ENCODE measurements around the gene PARVB.
"Not testable (repeated sequence)": the region's sequence is repeated elsewhere in the genome, so short reads cannot be mapped to it uniquely, and the experiment has no call there.

The PARVB gene

DNA sequence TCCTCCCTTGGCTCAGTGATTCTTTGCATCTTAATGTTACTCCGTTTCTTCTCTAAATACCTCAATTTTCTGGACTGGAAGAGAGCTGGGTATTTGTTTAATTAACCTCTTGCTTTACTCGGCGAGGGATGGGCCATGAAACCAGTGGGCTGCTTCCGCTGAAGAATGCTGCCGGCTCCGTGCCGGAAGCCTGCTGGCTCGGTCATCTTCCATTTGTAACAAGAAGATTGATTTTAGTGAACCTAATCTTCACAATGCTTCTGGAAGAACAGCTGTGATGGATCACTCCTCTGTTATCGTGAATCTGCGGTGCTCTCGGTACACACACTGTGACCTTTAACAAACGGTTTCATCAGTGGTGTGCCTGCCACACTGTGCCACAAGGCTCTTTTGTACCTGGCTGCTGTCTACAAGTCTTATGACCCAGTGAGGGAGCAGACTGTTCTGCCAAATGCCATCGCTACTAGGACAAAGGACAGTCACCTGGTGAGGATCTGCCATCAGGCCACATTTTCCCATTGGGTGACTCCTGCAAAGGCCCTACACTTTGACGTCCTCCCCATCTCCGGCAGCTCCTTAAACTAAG, 25.3 kb upstream of the PARVB start:
- DNase-seq: no peak

DNA sequence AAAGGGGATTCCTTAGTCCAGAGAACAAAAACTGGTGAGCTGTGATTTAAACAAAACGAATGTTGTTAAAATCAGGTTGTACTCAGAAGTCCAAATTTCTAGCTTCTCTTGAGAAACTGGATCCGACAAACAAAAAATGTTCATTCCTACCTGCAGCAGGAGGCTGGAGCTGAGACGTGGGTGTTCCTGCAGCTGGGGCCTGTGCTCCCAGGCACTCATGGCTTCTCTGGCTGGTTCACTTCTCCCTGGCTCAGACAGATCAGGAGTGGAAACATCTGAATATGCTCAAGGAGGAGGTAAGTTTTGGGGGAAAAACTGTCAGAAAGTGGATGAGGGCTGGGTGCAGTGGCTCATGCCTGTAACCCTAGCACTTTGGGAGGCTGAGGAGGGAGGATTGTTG, 24.7 kb upstream of the PARVB start:
- no peak for DNase-seq

DNA sequence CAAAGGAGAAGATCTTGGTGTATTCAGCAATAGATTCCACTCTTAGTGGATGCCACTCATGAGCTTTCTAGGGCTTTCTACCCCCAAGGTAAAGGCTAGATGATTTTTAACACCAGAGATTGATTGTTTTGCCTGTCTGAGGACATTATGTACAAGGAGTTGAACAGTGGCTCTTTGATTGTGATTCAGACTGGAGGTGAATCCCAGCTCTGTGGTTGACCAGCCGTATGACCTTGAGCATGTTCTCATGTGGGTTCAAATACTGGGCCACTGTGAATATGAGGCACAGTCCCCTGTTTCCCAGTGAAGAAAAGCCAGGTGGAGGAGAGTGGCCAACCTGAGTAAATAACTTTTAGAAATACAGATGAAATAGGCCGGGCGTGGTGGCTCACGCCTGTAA, 24.0 kb upstream of the PARVB start:
- DNase-seq: no peak

DNA sequence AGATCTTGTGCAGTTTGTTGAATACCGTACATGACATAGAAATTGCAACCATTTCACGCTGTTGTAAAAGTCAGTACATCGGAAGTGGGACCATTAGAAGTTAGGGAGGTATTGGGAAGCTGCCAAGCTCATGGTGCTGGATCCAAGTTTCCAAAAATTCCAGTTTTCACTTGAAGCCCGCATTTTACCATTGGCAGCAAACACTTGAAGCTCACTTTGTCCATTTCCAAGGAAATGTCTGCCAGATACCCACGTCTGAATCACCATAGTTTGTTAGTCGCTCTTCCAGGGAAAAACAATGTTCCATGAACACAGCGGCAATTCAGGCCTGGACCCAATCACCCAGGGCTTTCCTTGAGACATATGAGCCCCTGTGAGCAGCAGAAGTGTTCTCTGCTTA, 22.6 kb upstream of the PARVB start:
- no peak for DNase-seq

DNA sequence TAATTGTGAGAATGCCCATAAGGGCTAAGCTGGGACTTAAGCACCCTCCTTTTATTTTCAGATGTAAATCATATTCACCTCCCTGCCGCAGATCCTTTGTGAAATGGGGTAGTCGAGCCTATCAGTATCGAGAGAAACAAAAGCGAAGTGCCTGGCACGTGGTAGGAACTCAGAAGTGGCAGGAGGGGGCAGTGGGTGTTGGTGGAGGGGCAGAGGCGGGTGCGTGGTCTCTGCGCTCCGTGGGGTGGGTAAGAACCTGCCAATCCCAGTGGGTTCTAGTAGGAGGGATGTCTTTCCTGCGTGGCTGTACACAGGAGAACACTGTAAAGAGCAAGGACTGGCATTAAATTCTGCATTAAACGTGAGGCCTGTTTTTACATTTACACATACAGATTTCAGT, 21.8 kb upstream of the PARVB start:
- DNase-seq: no peak

DNA sequence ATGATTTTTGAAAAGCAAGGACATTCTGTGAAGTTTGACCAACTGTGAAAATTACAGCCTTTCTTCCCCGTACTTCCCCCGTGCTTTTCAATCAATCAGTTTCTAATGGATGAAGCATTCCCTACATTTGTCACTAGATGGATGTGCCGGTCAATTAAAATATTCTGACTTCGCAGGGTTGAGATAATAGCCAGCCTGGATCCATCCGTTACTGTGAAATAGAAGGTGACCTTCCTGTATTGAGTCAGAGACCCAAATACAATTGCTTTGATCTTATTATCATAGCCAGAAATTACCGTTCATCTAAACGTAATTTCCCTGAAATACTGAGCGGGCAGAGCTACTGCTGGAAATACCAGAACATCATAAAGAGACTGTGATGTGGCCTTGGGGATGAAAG, 21.1 kb upstream of the PARVB start:
- DNase-seq: no peak

DNA sequence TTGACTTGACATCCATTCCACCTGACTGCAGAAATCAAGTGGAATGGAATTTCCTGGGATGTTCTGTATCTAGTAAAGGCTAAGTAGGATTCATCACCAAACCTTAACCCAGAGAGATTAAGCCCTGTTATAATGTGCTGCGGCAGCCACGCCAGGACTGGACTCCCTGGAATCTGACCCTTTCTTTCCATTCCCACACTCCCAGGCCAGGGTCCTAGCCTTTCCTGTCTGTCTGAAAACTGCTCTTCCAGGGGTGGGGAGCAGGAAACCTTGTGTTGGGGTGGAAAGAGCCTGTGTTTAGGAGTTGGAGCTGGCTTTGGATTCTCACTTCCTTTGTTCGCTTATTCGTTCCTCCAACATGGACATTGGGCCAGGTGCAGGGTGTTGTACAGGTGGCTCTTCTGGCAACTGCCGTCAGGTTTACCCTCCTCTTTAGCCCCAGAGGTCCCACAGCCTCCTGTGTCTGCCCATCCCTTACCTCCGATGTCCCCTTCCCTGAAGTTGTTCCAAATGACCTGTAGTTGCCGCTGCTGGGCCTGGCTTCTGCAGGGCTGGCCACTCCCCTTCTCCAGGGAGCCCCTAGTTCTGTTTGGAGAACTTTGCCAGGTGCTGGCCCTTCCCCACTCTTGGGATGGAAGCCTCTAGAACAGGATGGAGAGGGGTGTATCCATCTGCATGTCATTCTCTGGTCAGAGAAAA, 20.5 kb upstream of the PARVB start:
- DNase-seq: no peak

DNA sequence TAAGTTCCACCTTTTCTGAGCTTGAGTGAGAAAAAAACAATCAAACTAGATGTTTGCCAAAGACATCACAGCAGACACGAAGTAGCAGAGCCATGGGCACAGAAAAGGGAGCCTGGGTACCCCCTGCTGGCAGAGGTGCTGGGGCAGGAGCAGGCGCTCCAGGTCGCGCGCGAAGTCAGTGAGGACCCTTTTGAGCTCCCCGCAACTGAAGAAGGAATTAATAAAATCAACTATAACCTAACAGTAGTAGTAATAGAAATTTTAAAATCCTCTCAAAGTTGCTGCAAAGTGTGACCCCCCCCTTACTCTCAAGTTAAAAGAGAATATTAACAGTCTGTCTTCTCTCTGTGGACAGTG, 20.0 kb upstream of the PARVB start:
- no peak for DNase-seq

DNA sequence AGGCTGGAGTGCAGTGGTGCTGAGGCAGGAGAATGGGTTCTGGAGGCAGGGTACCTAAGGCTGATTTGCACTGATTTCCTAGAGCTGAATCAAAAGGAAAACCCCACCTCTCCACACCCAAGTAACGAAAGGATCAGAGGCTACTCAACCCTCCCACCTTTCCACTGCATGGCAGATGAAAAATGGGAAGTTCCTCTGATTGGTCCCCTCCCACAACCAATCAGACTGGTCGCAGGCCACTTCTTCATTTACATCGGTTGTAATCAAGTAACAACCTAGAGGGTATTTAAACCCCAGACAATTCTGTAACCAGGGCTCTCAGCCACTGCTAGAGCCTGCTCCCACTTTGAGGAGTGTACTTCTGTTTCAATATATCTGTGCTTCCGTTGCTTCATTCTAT, 18.6 kb upstream of the PARVB start:
- DNase-seq: no peak

DNA sequence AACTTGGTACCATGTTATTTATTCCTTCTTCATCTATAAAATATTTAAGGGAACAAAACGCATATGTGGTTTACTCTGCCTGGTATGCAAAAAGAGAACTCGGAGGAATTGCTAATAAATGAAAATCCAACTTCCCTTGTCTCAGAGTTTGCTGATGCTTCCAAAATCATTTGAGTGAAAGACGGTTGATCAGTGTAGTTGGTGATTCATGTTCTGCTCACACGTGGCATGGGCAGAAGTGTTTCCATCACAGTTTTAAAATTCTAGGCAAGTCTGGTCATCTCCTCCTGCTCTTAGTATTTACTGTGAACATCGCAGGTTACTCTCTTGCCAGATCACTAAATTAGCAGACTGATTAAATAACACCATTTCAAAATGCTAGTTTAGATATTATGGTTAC, 11.9 kb upstream of the PARVB start:
- no peak for DNase-seq

DNA sequence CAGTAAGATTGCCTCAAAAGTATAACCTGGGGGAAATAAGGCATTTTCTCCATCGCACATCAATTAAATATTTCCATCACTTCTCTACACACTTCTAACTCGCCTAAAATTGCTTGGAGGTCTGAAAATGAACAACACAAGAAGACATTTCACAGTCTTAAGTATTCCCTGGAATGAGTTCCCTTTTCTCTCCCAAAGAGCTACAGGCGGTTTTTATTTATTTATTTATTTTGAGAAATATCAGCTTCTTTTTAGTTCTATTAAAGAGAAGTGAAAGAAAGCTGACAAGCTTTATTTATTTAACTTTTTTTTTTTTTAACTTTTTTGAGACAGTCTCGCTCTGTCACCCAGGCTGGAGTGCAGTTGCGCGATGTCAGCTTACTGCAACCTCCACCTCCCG, 11.5 kb upstream of the PARVB start:
- DNase-seq: no peak

DNA sequence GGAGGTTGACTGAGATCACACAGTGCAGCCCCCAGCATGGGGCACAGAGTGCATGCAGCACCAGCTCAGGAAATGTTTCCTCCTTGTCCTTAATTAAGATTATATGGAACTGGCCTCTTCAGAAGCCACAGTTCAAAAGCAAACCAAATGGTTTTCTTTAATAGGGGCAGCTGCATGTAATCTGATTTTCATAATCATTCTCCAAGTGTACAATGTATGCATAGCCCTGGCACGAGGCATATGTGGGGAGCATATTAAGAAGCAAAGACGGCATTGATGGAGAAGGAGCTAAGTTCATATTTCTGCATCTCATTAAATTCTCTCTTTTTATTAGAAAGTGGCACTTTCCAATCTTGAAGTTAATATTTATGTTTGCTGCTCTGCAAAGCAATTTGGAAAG, 9.9 kb upstream of the PARVB start:
- no peak for DNase-seq

DNA sequence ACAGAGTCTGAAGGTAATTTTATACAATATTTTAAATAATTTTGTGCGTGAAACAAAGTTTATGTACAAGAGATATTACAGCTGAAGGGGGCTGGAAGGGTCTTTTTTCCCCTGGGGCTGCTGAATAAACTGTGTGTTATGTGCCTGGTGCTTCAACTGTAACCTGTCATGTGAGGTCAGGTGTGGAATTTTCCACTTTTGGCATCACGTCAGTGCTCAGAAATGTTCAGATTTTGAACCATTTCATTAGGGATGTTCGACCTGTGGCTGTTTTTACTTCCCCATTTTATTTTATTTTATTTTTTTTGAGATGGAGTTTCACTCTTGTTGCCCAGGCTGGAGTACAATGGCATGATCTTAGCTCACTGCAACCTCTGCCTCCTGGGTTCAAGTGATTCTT, 7.5 kb upstream of the PARVB start:
- DNase-seq: not testable (repeated sequence)

DNA sequence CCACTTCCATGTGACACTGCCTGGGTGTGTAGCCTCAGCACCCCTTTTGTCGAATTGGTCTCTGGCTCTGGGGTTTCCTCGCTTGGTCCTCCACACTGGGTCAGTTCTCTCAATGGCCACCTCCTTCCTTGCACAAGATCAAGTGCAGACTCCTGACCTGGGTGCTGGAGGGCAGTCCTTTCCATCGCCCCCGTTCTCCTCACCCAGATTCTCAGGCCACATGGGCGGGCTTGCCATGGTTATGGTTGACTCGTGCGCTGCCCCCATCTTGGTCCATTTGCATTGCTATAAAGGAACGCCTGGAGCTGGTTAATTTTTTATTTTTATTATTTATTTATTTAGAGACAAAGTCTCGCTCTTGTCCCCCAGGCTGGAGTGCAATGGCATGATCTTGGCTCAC, 5.5 kb upstream of the PARVB start:
- no peak for DNase-seq

DNA sequence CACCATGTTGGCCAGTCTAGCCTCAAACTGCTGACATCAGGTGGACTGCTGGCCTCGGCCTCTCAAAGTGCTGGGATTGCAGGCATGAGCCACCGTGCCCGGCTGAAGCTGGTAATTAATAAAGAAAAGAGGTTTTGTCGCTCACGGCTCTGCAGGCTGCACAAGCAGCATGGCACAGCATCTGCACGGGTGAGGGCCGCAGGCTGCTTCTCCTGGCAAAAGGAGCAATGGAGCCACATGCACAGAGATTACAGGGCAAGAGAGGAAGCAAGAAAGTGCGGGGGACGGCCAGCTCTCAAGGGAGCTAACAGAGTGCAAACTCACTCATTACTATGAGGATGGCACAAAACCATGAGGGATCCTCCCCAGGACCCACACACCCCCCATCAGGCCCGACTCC, 4.7 kb upstream of the PARVB start:
- no peak for DNase-seq

DNA sequence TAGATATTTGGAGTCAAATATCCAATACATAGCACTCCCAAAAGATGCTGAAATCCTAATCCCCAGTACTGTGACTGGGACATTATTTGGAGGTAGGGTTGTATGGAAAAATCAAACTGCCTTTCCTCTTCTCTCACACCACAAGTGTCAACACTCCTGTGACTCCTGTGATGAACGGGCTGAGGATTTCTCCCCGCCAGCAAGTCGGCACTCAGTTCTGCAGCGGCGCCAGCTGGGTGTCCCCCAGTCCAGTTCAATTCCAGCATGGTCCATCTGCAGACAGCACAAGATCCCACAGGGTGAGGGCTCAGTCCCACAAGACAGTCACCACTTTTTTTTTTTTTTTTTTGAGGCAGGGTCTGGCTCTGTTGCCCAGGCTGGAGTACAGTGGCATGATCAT, 4.3 kb upstream of the PARVB start:
- no peak for DNase-seq

DNA sequence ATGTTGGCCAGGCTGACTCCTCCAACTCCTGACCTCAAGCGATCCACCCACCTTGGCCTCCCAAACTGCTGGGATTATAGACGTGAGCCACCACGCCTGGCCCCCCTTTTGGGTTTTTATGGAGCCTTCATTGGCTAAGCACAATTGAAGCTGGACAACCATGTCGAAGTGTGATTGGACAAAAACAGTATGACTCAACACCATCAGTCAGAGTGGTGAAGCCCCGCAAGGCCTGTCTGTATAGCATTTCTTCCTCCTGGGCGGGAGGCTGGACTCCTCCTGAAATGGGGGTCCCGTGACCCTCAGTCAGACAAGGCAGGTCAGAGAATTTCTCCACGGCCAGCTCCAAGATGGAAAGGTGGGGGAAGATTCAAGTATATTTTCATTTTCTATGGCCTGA, 3.1 kb upstream of the PARVB start:
- no peak for DNase-seq

DNA sequence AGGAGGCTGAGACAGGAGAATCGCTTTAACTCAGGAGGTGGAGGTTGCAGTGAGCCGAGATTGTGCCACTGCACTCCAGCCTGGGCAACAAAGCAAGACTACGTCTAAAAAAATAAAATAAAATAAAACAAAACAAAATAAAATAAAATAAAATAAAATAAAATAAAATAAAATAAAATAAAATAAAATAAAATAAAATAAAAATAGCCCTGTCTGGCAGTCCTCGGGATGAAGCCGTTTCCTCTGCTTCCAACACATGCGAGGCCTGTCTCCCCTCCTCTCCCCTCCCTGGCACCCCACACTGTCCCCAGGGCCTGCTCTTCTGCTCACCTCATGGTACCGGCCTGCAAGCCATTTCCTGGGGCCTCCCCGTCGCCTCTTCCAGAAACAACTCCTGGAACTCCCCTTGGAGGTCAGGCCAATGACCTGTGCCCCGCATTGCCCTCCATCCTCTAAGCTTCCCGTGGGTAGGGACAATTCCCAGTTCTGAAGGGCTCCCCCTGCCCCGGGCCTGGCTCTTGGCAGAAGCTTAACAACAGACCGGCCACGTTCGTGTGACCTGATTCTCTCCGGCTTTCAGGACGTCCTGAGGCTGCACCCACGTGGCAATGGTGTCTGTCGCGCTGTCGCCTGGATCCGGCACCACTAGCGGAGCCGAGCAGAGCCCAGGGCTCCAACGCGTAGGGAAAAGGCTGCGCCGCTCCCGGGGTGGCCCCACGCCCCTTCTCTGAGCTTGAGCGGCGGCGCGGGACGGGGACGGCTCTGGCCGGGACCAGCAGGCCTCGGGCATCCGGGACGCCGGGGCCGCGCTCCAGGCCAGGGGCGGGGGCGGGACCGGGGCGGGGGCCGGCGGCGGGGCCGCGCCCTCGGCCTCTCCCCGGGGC, 456 bp upstream of the PARVB start:
- DNase-seq: no peak

DNA sequence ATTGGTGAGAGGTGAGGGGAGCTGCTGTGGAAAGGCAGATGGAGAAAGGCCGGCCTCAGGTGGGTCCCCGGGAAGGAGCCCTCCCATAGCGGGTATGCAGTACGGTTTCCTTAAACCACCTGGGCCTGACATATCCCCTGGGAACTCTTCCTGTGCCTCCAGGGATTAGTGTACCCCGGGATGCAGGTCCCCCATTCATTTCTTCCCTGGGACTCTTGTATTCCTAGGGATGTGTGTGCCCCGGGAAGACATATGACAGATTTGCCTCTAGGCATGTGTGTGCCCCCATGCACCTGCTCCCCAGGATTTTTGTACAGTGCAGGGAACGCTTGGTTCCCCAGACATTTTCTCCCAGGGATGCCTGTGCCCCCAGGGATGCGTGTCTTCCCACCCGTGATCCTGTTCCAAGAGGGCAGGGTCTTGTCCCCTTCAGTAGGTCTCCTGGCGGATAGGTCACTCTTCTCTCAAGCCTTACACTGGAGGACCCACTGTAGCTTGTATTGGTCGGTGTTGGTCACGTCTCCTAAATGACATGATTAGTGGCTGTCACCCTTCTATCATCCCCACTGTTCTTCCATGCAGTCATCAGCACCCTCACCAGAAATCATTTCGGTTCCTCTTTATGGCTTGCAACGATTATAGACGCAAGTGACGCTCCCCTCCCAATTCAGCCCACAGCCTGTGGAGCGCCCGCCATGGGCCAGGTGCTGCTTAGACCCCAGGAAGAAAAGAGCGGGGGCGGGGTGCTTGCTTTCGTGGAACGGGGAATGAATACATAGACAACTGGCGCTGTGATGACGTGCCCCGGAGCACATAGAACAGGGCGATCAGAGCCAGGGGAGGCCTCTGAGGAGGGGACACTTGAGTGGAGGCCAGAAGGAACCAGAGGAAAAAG, 1.3 kb downstream of the PARVB start:
- no peak for DNase-seq

DNA sequence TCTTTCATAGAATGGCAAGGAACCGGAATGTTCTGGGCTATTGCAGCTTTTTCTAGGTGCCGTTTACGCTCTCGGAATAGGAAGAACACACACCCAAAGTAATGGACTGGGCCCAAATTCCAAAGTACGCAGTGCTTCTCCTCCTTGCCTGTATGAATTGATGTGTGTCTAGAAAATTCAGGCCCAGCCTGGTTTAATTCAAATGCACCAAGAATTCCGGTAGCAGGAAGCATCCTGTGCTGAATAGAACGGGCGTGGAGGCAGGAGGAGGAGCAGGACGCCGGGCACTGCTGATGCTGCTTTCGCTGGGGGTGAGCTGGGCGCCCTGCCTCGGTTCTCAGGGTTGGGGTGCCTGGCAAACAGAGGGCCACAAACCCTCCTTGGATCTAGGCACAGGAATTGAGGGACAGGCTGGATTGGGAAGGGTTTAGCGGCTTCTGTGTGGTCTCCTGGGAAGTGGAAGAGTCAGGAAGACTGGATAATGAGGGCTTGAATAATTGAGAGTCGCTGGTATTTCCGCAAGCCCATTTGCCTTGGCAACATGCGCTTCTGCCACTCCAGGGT, 2.0 kb downstream of the PARVB start:
- no peak for DNase-seq

DNA sequence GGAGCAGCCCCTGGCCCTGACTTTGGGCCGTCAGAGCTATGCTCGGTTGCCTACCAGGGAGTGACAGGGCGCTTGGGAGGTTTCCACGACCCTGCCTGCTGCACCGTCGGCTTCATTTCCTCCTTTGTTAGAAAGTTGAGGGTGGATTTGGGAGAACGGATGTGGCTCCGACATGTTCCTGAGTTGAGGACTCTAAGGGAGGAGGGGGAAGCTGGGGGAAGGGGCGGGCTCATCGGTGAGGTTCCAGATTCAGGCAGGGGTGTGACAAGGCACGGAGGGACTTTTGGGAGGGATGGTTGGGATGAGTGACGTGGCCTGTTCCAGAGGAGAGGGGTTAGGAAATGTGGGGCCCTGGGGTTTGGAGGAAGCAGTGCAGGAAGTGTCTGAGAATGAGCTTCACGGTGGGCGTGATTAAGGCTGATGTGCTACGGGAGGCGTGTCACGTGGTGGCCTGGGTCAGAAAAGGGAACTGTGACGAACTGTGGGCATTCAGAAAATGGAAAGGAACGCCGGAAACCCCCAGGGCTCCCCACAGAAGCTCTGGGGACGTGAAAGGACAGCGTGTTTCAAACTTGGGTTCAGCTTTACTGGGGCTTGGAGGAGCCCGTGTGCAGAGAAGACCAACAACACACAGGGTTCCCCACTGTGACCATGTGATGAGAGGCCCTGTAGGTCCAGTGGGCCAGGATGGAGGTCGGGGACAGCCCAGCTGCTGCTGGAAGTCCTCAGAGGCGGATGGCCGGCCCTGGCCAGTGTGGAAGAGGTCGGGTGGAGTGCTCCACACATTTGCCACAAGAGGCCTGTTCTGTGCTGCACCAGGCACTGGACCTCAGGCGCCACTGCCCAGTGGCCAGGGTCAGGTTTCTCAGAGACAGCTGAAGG, 2.8 kb downstream of the PARVB start:
- no peak for DNase-seq

DNA sequence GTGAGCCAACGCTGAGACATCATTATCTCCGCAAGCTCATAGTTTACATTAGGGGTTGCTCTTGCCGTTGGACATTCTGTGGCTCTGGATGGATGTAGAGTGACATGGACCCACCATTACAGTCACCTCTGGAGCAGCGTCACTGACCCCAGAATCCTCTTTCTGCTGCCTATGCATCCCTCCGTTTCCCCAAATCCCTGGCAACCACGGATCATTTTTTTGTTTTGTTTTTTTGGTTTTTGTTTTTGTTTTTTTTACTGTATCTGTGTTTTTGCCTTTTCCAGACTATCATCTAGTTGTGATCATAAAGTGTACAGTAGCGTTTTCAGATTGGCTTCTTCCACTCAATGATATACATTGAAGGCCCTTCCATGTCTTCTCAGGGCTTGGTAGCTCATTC, 4.0 kb downstream of the PARVB start:
- DNase-seq: no peak

Measured in NCI-H187 treated with DMSO at 0.1 percent for 48 hours (cell line).